ENCODE data around the gene CES2.

DNA sequence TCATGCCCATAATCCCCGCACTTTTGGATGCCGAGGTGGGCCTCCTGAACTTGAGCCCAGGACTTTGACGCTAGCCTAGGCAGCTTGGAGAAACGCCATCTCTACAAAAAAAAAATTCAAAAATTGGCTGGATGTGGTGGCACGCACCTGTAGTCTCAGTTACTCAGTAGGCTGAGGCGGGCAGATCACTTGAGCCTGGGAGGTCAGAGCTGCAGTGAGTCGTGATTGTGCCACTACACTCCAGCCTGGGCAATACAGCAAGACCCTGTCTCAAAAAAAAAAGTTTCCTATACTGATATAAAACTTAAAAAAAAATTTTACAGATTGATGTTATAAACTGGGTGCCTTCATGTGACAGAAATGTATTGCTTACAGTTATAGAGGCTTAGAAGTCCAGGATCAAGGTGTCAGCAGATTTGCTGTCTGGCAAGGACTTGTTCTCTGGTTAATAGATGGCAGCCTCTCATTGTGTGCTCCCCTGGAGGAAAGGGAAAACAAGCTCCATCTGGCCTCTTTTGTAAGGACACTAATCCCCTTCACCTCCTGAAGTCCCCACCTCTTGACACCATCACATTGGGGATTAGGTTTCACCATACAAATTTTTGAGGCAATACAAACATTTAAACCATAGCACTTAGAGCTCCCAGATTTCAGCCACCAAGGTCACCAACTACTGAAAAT, 17.3 kb downstream of the CES2 start:
- TF ChIP-seq POLR2AphosphoS5 (IDR thresholded peaks at IDR 0.05; ENCODE audit: insufficient read depth in 1 of 2, low read depth in 1 of 2) (no peak), CTCF (IDR thresholded peaks at IDR 0.05) (no peak)
